SU-DHL-6 (cell line): ENCODE results near the gene KRTDAP.
"Not testable (repeated sequence)": the region's sequence is repeated elsewhere in the genome, so short reads cannot be mapped to it uniquely, and the experiment has no call there.

Experiments
- H2AFZ ChIP-seq: fragments of 200-600 bp; sonication (generic); 2 replicates; pipeline ENCODE4 v1.6.1; 2014; ENCODE audit warnings: low read depth, mild to moderate bottlenecking, moderate library complexity, mixed read lengths, antibody characterized with exemption, low read length; ENCODE audit not compliant: severe bottlenecking
- H3F3A ChIP-seq: fragments of 200-600 bp; shearing (Covaris generic); 2 replicates; pipeline ENCODE4 v1.6.0; 2016; ENCODE audit warnings: antibody characterized with exemption, mild to moderate bottlenecking; ENCODE audit not compliant: insufficient read depth
- H3K27ac ChIP-seq: fragments of 200-600 bp; sonication (generic); 2 replicates; pipeline ENCODE4 v1.5.1; 2016; ENCODE audit warnings: low read depth, mild to moderate bottlenecking, low read length, moderate library complexity, mixed read lengths
- H3K27me3 ChIP-seq: fragments of 200-600 bp; sonication (generic), shearing (Covaris generic); 2 replicates; pipeline ENCODE4 v1.6.0; 2014; ENCODE audit warnings: mild to moderate bottlenecking, low read length
- H3K36me3 ChIP-seq: fragments of 200-600 bp; sonication (generic); 2 replicates; pipeline ENCODE4 v1.6.1; 2014; ENCODE audit warnings: mild to moderate bottlenecking, low read length, mixed read lengths
- H3K4me2 ChIP-seq: fragments of 300-600, 200-600 bp; shearing (Covaris generic), sonication (generic); 2 replicates; pipeline ENCODE4 v1.6.0; 2014; ENCODE audit warnings: low read length, low read depth, mild to moderate bottlenecking; ENCODE audit not compliant: poor library complexity, severe bottlenecking
- H3K4me3 ChIP-seq: fragments of 200-600 bp; sonication (generic); 2 replicates; pipeline ENCODE4 v1.5.1; 2014; ENCODE audit warnings: antibody characterized with exemption, low read length, mild to moderate bottlenecking, mixed read lengths; ENCODE audit not compliant: insufficient read depth, poor library complexity, severe bottlenecking
- H3K79me2 ChIP-seq: fragments of 200-600 bp; sonication (generic); 2 replicates; pipeline ENCODE4 v1.6.1; 2014; ENCODE audit warnings: mild to moderate bottlenecking, low read length, moderate library complexity; ENCODE audit not compliant: insufficient read depth
- H3K9ac ChIP-seq: fragments of 200-600 bp; sonication (generic); 2 replicates; pipeline ENCODE4 v1.7.0; 2014; ENCODE audit warnings: mild to moderate bottlenecking, low read length
- H3K9me2 ChIP-seq: fragments of 200-600 bp; sonication (generic); replicated peaks from 2 replicates; pipeline ENCODE4 v1.6.1; 2014; ENCODE audit warnings: low read length; ENCODE audit not compliant: insufficient read depth
- H3K9me3 ChIP-seq: fragments of 200-600 bp; sonication (generic); 2 replicates; pipeline ENCODE4 v1.6.1; 2014; ENCODE audit warnings: low read length, mixed read lengths; ENCODE audit not compliant: insufficient read depth
- H4K20me1 ChIP-seq: fragments of 200-600 bp; sonication (generic); 2 replicates; pipeline ENCODE4 v1.6.1; 2014; ENCODE audit warnings: low read depth, mild to moderate bottlenecking, antibody characterized with exemption, low read length, moderate library complexity, mixed read lengths
- CTCF ChIP-seq: fragments of 200-600 bp; sonication (generic); IDR thresholded peaks from one replicate; pipeline ENCODE4 v1.5.1; 2017; ENCODE audit warnings: antibody characterized with exemption, mild to moderate bottlenecking, low read length, moderate library complexity; ENCODE audit not compliant: insufficient read depth, poor library complexity, severe bottlenecking
- EZH2phosphoT487 ChIP-seq: fragments of 200-600 bp; sonication (generic), shearing (Covaris generic); conservative IDR thresholded peaks from 2 replicates; pipeline ENCODE4 v1.6.1; 2018; ENCODE audit warnings: mild to moderate bottlenecking, antibody characterized with exemption, low read length, moderate library complexity, mixed read lengths

The KRTDAP gene

GRCh38 chr19:35478794-35479677 is 11.2 kb downstream of the KRTDAP start:
- TF ChIP-seq CTCF, result no peak
- TF ChIP-seq EZH2phosphoT487, result no peak
- Histone ChIP-seq H3K4me2 (no peak overlapping the region), H3K9ac (no peak overlapping the region), H3K9me2 (no peaks in the 10 kb centered on the region), H3K36me3 (no peaks in the 10 kb centered on the region), H3K27me3 (no peaks in the 10 kb centered on the region), H3K4me3 (no peak overlapping the region), H4K20me1 (no peaks in the 10 kb centered on the region), H3K9me3 (no peaks in the 10 kb centered on the region), H3K79me2 (no peaks in the 10 kb centered on the region), H3F3A (no peaks in the 10 kb centered on the region), H2AFZ (no peak overlapping the region), H3K27ac (no peak overlapping the region)

GRCh38 chr19:35476149-35476548 is 14.1 kb downstream of the KRTDAP start:
- Histone ChIP-seq H4K20me1 (no peaks in the 10 kb centered on the region), H3K9me2 (no peaks in the 10 kb centered on the region), H3K9me3 (no peaks in the 10 kb centered on the region), H3K27me3 (no peaks in the 10 kb centered on the region), H3K4me3 (no peak overlapping the region), H3K36me3 (no peaks in the 10 kb centered on the region), H3K9ac (no peak overlapping the region), H2AFZ (no peak overlapping the region), H3K79me2 (no peaks in the 10 kb centered on the region), H3K27ac (no peak overlapping the region), H3K4me2 (no peak overlapping the region), H3F3A (no peaks in the 10 kb centered on the region)
- TF ChIP-seq CTCF (peak; percentile 40), EZH2phosphoT487 (no peak)

GRCh38 chr19:35474594-35474993 is 15.7 kb downstream of the KRTDAP start:
- H3K4me2 ChIP-seq, H3F3A ChIP-seq, H3K79me2 ChIP-seq, H3K36me3 ChIP-seq, H4K20me1 ChIP-seq, H3K27me3 ChIP-seq, H2AFZ ChIP-seq, H3K4me3 ChIP-seq, H3K9ac ChIP-seq, H3K9me3 ChIP-seq, H3K9me2 ChIP-seq, H3K27ac ChIP-seq: not testable (repeated sequence)

- Histone ChIP-seq H4K20me1 (no peaks in the 10 kb centered on the region), H3K27ac (no peak overlapping the region), H3K9me2 (no peaks in the 10 kb centered on the region), H3K36me3 (no peaks in the 10 kb centered on the region), H3K27me3 (no peaks in the 10 kb centered on the region), H3F3A (no peaks in the 10 kb centered on the region), H3K9me3 (no peaks in the 10 kb centered on the region), H3K4me2 (no peak overlapping the region), H2AFZ (no peak overlapping the region), H3K4me3 (no peak overlapping the region), H3K9ac (no peak overlapping the region), H3K79me2 (no peaks in the 10 kb centered on the region)
- TF ChIP-seq CTCF (no peak), EZH2phosphoT487 (no peak)
Measured at GRCh38 chr19:35474104-35474503, 16.2 kb downstream of the KRTDAP start.
